ENCODE results near the gene PCLAF.
"Not testable (repeated sequence)": the region's sequence is repeated elsewhere in the genome, so short reads cannot be mapped to it uniquely, and the experiment has no call there.

PCLAF gene

GRCh38 chr15:64381000-64381751 is at the start of gene PCLAF:
Gene PCLAF, minus strand, starts transcription at chr15:64381441. Its CDS starts 70 bp downstream, at chr15:64381371.
- peak; percentile 99 for DNase-seq (ENCODE audit: low spot score)

GRCh38 chr15:64430000-64430735 is 48.9 kb upstream of the PCLAF start:
- peak; percentile 66 for DNase-seq (ENCODE audit: low spot score)

GRCh38 chr15:64429448-64429847 is 48.2 kb upstream of the PCLAF start:
- no peak for DNase-seq (ENCODE audit: low spot score)

GRCh38 chr15:64426845-64427465 is 45.7 kb upstream of the PCLAF start:
- no peak for DNase-seq (ENCODE audit: low spot score)

GRCh38 chr15:64425221-64425620 is 44.0 kb upstream of the PCLAF start:
- DNase-seq (ENCODE audit: low spot score) = no peak

- no peak for DNase-seq (ENCODE audit: low spot score)
These were observed 42.7 kb upstream of the PCLAF start for GRCh38 chr15:64423970-64424369.

GRCh38 chr15:64422697-64423096 is 41.5 kb upstream of the PCLAF start:
- DNase-seq (ENCODE audit: low spot score) = no peak

- DNase-seq (ENCODE audit: low spot score) = no peak
These were observed 31.0 kb upstream of the PCLAF start for GRCh38 chr15:64412216-64412615.

- DNase-seq (ENCODE audit: low spot score) = no peak
These were observed 19.3 kb upstream of the PCLAF start for GRCh38 chr15:64400583-64400982.

GRCh38 chr15:64398575-64398974 is 17.3 kb upstream of the PCLAF start:
- DNase-seq (ENCODE audit: low spot score) = no peak

GRCh38 chr15:64396789-64397188 is 15.5 kb upstream of the PCLAF start:
- DNase-seq (ENCODE audit: low spot score) = no peak

- DNase-seq (ENCODE audit: low spot score) = not testable (repeated sequence)
These were observed 11.2 kb upstream of the PCLAF start for GRCh38 chr15:64392471-64392870.

GRCh38 chr15:64389036-64389435 is 7.8 kb upstream of the PCLAF start:
- no peak for DNase-seq (ENCODE audit: low spot score)

- DNase-seq (ENCODE audit: low spot score) = peak; percentile 97
These were observed 6.4 kb upstream of the PCLAF start, which contains the start of gene TRIP4 for GRCh38 chr15:64387562-64388168. Gene TRIP4, plus strand, starts transcription at chr15:64387836. Its CDS starts 28 bp downstream, at chr15:64387864.

GRCh38 chr15:64386291-64386690 is 5.0 kb upstream of the PCLAF start:
- no peak for DNase-seq (ENCODE audit: low spot score)

- DNase-seq (ENCODE audit: low spot score) = no peak
These were observed 2.5 kb upstream of the PCLAF start for GRCh38 chr15:64383760-64384159.

- not testable (repeated sequence) for DNase-seq (ENCODE audit: low spot score)
These were observed 941 bp downstream of the PCLAF start for GRCh38 chr15:64380130-64380870.

GRCh38 chr15:64379216-64379960 is 1.9 kb downstream of the PCLAF start:
- no peak for DNase-seq (ENCODE audit: low spot score)

GRCh38 chr15:64373360-64373759 is 7.9 kb downstream of the PCLAF start:
- DNase-seq (ENCODE audit: low spot score) = no peak

GRCh38 chr15:64371383-64371782 is 9.9 kb downstream of the PCLAF start:
- DNase-seq (ENCODE audit: low spot score) = not testable (repeated sequence)

GRCh38 chr15:64369078-64369607 is 12.1 kb downstream of the PCLAF start:
- no peak for DNase-seq (ENCODE audit: low spot score)

All from activated CD4-positive, alpha-beta T cell treated with anti-CD3 and anti-CD28 coated beads, Interleukin-2, Interleukin-4, amounts not matched to agents 100 ng/mL and 50 ng/mL, durations not matched to agents 16 hours and 8 hours (primary cell).